Activated B cell treated with CpG ODN at 0.5 μM for 24 hours (primary cell): ENCODE measurements around the gene CLNS1A. TPM values are rescaled to one million over a fixed set of nuclear protein-coding genes. Genes with fewer than 3 reads are reported as not detected.

Source experiments
- ATAC-seq: fragments of 200-7000 bp; cut with Tn5 transposase; one replicate; pipeline ENCODE4 v1.10.0; 2021; ENCODE audit warnings: low read depth, mild to moderate bottlenecking, moderate library complexity
- CTCF ChIA-PET: fragments of 350-600 bp; sonication (Branson Sonifier 250); formaldehyde crosslinking; loops from one replicate; lab custom pipeline; 2021; ENCODE audit warnings: antibody characterized with exemption; lab: Charles Lee
- POLR2A ChIA-PET: fragments of 350-600 bp; sonication (Branson Sonifier 250); formaldehyde crosslinking; loops from one replicate; lab custom pipeline; 2021; ENCODE audit warnings: antibody characterized with exemption; lab: Charles Lee
- DNase-seq: peaks from one replicate; pipeline ENCODE4 v3.0.0; 2022
- H3K27ac Mint-ChIP-seq: one replicate; pipeline ENCODE4 v1.8.0; 2020; ENCODE audit warnings: mixed read lengths
- H3K27me3 Mint-ChIP-seq: one replicate; pipeline ENCODE4 v1.8.0; 2021; ENCODE audit warnings: mixed read lengths
- H3K36me3 Mint-ChIP-seq: one replicate; pipeline ENCODE4 v1.8.0; 2021; ENCODE audit warnings: low read depth, mixed read lengths
- H3K4me1 Mint-ChIP-seq: one replicate; pipeline ENCODE4 v1.8.0; 2021; ENCODE audit warnings: mixed read lengths
- H3K4me3 Mint-ChIP-seq: one replicate; pipeline ENCODE4 v1.8.0; 2020; ENCODE audit warnings: mild to moderate bottlenecking, mixed read lengths
- H3K9me3 Mint-ChIP-seq: one replicate; pipeline ENCODE4 v1.8.0; 2020; ENCODE audit warnings: mixed read lengths
- intact Hi-C: fragments of 100-400 bp; cut with micrococcal nuclease; formaldehyde crosslinking; loops from one replicate; pipeline ENCODE4 v1.15.1; 2024
- total RNA-seq: library from RNA; stranded (reverse); gene quantifications from 2 replicates; pipeline ENCODE4 v1.2.3, GENCODE V29; 2022
- TF ChIP-seq, protein P1 (sequence below): fragments of 200-600 bp; IDR thresholded peaks from one replicate; pipeline ENCODE4 v1.8.0; 2022; ENCODE audit warnings: antibody characterized with exemption, mild to moderate bottlenecking

Gene CLNS1A
- total RNA-seq, 1 donor from 2014 or later: 112 TPM

- Mint-ChIP-seq H3K4me3 (no peak overlapping the region), H3K27ac (no peak overlapping the region), H3K4me1 (no peaks in the 10 kb centered on the region), H3K27me3 (peaks cover 5% of the 10 kb centered on the region), H3K36me3 (no peaks in the 10 kb centered on the region), H3K9me3 (no peaks in the 10 kb centered on the region)
- POLR2A ChIA-PET: no interaction called here
- intact Hi-C loops: no loop called here
- CTCF ChIA-PET: no interaction called here
- TF ChIP-seq, protein P1, sequence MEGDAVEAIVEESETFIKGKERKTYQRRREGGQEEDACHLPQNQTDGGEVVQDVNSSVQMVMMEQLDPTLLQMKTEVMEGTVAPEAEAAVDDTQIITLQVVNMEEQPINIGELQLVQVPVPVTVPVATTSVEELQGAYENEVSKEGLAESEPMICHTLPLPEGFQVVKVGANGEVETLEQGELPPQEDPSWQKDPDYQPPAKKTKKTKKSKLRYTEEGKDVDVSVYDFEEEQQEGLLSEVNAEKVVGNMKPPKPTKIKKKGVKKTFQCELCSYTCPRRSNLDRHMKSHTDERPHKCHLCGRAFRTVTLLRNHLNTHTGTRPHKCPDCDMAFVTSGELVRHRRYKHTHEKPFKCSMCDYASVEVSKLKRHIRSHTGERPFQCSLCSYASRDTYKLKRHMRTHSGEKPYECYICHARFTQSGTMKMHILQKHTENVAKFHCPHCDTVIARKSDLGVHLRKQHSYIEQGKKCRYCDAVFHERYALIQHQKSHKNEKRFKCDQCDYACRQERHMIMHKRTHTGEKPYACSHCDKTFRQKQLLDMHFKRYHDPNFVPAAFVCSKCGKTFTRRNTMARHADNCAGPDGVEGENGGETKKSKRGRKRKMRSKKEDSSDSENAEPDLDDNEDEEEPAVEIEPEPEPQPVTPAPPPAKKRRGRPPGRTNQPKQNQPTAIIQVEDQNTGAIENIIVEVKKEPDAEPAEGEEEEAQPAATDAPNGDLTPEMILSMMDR: no peak
- DNase-seq (no peak), ATAC-seq (no peak)
Measured at GRCh38 chr11:77569676-77570070, 67.9 kb downstream of the CLNS1A start.

GRCh38 chr11:77568916-77569675 lies 68.5 kb downstream of the CLNS1A start:
- CTCF ChIA-PET: no interaction called here
- intact Hi-C loops: no loop called here
- no peaks in the 10 kb centered on the region for H3K9me3 Mint-ChIP-seq
- TF ChIP-seq, protein P1: no peak
- no peak overlapping the region for H3K4me3 Mint-ChIP-seq
- no peak overlapping the region for H3K27ac Mint-ChIP-seq
- H3K4me1 Mint-ChIP-seq: no peaks in the 10 kb centered on the region
- ATAC-seq (no peak), DNase-seq (no peak)
- POLR2A ChIA-PET: no interaction called here
- no peaks in the 10 kb centered on the region for H3K36me3 Mint-ChIP-seq
- H3K27me3 Mint-ChIP-seq: peaks cover 5% of the 10 kb centered on the region

- Mint-ChIP-seq H3K27ac (no peak overlapping the region), H3K4me3 (no peak overlapping the region), H3K9me3 (no peaks in the 10 kb centered on the region), H3K4me1 (no peaks in the 10 kb centered on the region), H3K27me3 (peaks cover 5% of the 10 kb centered on the region), H3K36me3 (no peaks in the 10 kb centered on the region)
- ATAC-seq: no peak
- no peak for DNase-seq
- ChIA-PET CTCF (no interaction called here), POLR2A (no interaction called here)
- intact Hi-C loops: no loop called here
- TF ChIP-seq, protein P1: no peak
Measured at GRCh38 chr11:77568306-77568705, 69.3 kb downstream of the CLNS1A start.

Other genes with a start within 250 kb of the CLNS1A start
- 20.2 and 21.1 TPM in 2 replicates for gene PAK1, start 163.7 kb downstream of the CLNS1A start, total RNA-seq
- gene AQP11, start 47.8 kb downstream of the CLNS1A start, total RNA-seq: 0.20 and 0.22 TPM in 2 replicates
- gene RSF1, start 182.9 kb upstream of the CLNS1A start, total RNA-seq: 65.9 and 68.8 TPM in 2 replicates
- gene AAMDC, start 183.3 kb upstream of the CLNS1A start, total RNA-seq: 3.8 and 4.4 TPM in 2 replicates